Calu3 (cell line): Measurements from ENCODE around the gene FA2H. TPM values are rescaled to one million over a fixed set of nuclear protein-coding genes. Genes with fewer than 3 reads are reported as not detected.

ENCODE experiments used
- BruUV-seq: library from RNA; stranded (reverse); fragments of 400-500 nt; replicated peaks from 2 replicates; lab custom pipeline; 2021; lab: Mats Ljungman, UMichigan
- CTCF ChIA-PET: fragments of 300-600 bp; sonication (Branson Sonifier 250); formaldehyde crosslinking; loops from one replicate; lab custom pipeline; 2022; ENCODE audit warnings: antibody characterized with exemption; lab: Charles Lee
- DNase-seq: peaks from one replicate; pipeline ENCODE4 v3.0.0; 2022
- H3K27ac Mint-ChIP-seq: one replicate; pipeline ENCODE4 v1.8.0; 2022; ENCODE audit warnings: mixed read lengths; ENCODE audit not compliant: unreplicated experiment
- H3K27me3 Mint-ChIP-seq: one replicate; pipeline ENCODE4 v1.8.0; 2022; ENCODE audit warnings: mixed read lengths; ENCODE audit not compliant: unreplicated experiment
- H3K36me3 Mint-ChIP-seq: one replicate; pipeline ENCODE4 v1.8.0; 2022; ENCODE audit warnings: mild to moderate bottlenecking, moderate library complexity, mixed read lengths; ENCODE audit not compliant: insufficient read depth, unreplicated experiment
- H3K4me1 Mint-ChIP-seq: one replicate; pipeline ENCODE4 v1.8.0; 2022; ENCODE audit warnings: mild to moderate bottlenecking, low read depth, mixed read lengths; ENCODE audit not compliant: unreplicated experiment
- H3K4me3 Mint-ChIP-seq: one replicate; pipeline ENCODE4 v1.8.0; 2022; ENCODE audit warnings: mild to moderate bottlenecking, low read depth, moderate library complexity, mixed read lengths; ENCODE audit not compliant: unreplicated experiment
- H3K9me3 Mint-ChIP-seq: one replicate; pipeline ENCODE4 v1.8.0; 2022; ENCODE audit warnings: low read depth, mixed read lengths; ENCODE audit not compliant: unreplicated experiment
- CTCF ChIP-seq: fragments of 200-600 bp; IDR thresholded peaks from one replicate; pipeline ENCODE4 v1.8.0; 2022; ENCODE audit warnings: antibody characterized with exemption; ENCODE audit not compliant: unreplicated experiment
- intact Hi-C: fragments of 100-400 bp; cut with micrococcal nuclease; formaldehyde crosslinking; loops from one replicate; pipeline ENCODE4 v1.10.0; 2022; ENCODE audit not compliant: unreplicated experiment
- total RNA-seq: library from RNA; stranded (reverse); gene quantifications from 2 replicates; pipeline ENCODE4 v1.2.3, GENCODE V29; 2022

FA2H gene
- total RNA-seq, 1 experiment from 2014 or later: 74.2 TPM

GRCh38 chr16:74785031-74785430 lies 10.4 kb upstream of the FA2H start:
- Mint-ChIP-seq H3K27ac (no peak overlapping the region), H3K4me1 (no peaks in the 10 kb centered on the region), H3K4me3 (no peak overlapping the region), H3K27me3 (no peaks in the 10 kb centered on the region), H3K9me3 (peaks cover 4% of the 10 kb centered on the region), H3K36me3 (no peaks in the 10 kb centered on the region)
- no peak for TF ChIP-seq CTCF
- intact Hi-C loops: no loop called here
- no peak for DNase-seq
- BruUV-seq: no TSS peak
- CTCF ChIA-PET: interaction anchor here (0.6 kb wide), 1 partner anchor 19 kb away, joined by 3 read pairs; no protein-coding TSS in a partner anchor

DNA sequence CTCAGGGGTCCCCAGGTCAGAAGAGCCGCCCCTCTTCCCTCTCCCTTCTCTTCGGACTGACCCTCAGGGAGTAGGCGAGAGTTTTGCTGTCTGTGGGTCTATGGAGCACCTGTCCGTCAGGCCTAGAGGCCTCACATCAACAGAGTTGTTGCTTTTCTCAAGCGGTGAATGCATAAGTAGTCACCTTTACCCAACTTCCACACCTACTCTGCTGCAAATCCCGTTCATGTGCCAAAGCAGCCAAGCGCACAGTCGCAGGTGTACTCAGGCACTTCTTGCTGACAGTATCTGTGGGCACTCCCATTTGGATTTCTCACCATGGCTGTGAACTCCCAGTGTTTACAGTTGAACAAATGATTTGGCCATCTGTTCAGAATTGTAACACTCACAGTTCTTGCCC lies 4.0 kb upstream of the FA2H start:
- Mint-ChIP-seq H3K9me3 (no peaks in the 10 kb centered on the region), H3K4me1 (no peaks in the 10 kb centered on the region), H3K27me3 (no peaks in the 10 kb centered on the region), H3K27ac (no peak overlapping the region), H3K4me3 (no peak overlapping the region), H3K36me3 (peaks cover 17% of the 10 kb centered on the region)
- TF ChIP-seq CTCF: no peak
- BruUV-seq: no TSS peak
- DNase-seq: no peak
- intact Hi-C loops: no loop called here
- CTCF ChIA-PET: no interaction called here

- no peak overlapping the region for H3K4me3 Mint-ChIP-seq
- H3K27me3 Mint-ChIP-seq: no peaks in the 10 kb centered on the region
- intact Hi-C loops: no loop called here
- BruUV-seq: no TSS peak
- H3K27ac Mint-ChIP-seq: no peak overlapping the region
- H3K9me3 Mint-ChIP-seq: no peaks in the 10 kb centered on the region
- CTCF ChIA-PET: no interaction called here
- peaks cover 33% of the 10 kb centered on the region for H3K36me3 Mint-ChIP-seq
- no peak for DNase-seq
- no peak for TF ChIP-seq CTCF
- peaks cover 11% of the 10 kb centered on the region for H3K4me1 Mint-ChIP-seq
Measured at GRCh38 chr16:74776926-74777325, 2.3 kb upstream of the FA2H start.

GRCh38 chr16:74775255-74775654 lies 635 bp upstream of the FA2H start:
- peak overlapping the region; percentile 86 for H3K4me3 Mint-ChIP-seq
- BruUV-seq: TSS peak; percentile 91
- H3K9me3 Mint-ChIP-seq: no peaks in the 10 kb centered on the region
- DNase-seq: no peak
- H3K27ac Mint-ChIP-seq: no peak overlapping the region
- peaks cover 45% of the 10 kb centered on the region for H3K36me3 Mint-ChIP-seq
- intact Hi-C loops: loop anchor here (2.0 kb wide), 1 partner anchor 66 kb away; no protein-coding TSS in a partner anchor
- no peaks in the 10 kb centered on the region for H3K27me3 Mint-ChIP-seq
- H3K4me1 Mint-ChIP-seq: peaks cover 25% of the 10 kb centered on the region
- CTCF ChIA-PET: interaction anchor here (0.8 to 2.8 kb wide), 14 partner anchors 11 to 223 kb away, joined by 3 to 20 read pairs (median 8); partner anchors contain the start of gene ZNRF1
- no peak for TF ChIP-seq CTCF
